SW480 (cell line): ENCODE data around the gene TMBIM6.

Source experiments
- DNase-seq: peaks from one replicate; pipeline ENCODE4 v3.0.0-alpha.2; 2016; ENCODE audit warnings: low spot score

The TMBIM6 gene

DNA sequence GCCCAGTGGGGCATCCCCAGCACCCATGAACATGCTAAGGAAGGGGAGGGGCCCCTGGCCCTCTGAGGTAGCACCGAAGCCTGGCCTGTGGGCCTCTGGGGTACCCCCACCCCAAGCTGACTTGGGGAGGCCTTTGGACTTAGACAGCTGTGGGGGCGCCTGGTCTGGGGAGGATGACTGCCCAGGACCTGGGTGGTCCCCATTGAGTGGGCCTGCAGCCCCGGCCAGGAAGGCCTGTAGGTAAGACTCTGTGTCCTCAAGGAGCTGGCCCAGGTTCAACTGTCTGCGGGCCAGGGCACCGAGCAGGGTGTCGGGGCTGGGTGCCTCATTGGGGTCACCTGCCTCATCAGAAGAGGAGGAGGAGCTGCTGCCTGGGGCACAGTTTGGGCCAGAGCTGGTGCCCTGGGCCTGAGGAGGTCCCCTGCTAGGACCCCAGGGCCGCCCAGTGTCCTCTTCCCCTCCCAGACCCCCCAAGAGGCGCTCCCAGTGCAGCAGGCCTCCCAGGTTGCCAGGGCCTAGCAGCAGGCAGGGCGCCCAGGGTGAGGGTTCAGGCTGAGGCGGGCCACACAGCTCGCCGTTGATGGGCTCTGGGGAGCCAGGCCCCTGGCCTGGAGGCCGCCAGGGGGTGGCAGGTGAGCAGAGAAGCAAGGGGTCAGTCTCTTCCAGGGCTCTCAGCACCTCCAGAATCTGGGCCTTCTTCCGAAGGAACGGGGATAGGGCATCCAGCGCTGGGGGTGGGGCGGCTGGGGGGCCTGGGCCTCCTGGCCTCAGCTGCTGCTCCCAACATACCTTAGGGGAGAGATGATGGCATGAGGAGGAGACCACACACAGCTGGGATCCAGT, 55.5 kb downstream of the TMBIM6 start:
- no peak for DNase-seq

DNA sequence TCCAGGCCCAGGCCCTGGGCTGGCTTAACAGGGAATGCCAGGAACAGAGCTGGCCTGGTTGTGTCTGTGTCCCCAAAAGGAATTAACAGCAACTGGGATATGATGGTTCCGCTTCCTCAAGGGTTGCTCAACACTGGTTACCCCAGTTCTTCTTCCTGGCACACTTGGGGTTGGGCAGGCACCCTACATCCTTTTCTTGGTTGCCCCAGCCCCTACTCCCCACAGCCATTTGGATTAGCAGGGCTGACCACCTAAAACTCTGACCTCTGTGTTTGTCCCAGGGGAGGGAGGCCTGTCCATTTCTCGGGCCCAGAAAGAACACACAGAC, 56.1 kb downstream of the TMBIM6 start:
- DNase-seq = no peak

DNA sequence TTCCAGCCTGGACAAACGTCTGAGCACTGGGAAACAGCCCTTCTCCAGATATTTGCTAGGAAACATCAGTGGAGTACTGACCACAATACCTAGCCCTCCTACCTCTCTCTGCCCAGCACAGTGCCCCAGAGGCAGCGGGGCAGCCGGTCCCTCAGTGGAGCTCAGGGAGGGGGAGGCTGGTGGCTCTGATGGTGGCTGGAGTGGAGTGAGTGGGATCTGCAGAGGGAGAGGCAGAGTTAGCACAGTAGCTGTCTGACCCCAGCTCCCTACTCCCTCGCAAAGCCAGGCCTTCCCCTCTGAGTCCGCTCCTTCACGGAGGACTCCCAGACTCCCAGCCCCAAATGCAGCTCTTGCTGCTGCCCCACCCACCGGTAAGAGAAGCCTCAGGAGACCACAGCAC, 56.9 kb downstream of the TMBIM6 start:
- DNase-seq = no peak

DNA sequence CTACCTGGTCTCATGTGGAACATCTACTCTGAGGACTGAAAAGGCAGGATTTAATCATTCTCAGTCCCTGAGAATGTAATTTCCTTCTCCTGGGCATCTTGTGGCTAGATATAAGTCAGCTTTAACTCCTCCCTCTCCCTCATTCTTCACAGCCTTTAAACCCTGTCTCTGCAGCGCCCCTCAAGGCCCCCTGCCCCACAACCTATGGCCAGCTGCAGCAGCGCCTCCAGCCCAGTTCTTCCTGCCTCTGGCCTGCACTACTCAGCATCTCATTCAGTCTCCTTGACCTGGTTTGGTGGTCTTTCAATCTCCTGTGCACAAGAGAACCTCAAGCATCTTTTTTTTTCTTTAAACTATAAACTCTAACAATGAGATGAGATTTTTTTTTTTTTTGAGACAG, 57.6 kb downstream of the TMBIM6 start:
- DNase-seq = no peak

- no peak for DNase-seq
These were observed 59.2 kb downstream of the TMBIM6 start for GRCh38 chr12:49800421-49801140.

GRCh38 chr12:49801141-49802063, 60.0 kb downstream of the TMBIM6 start:
- no peak for DNase-seq

- no peak for DNase-seq
These were observed 62.5 kb downstream of the TMBIM6 start for GRCh38 chr12:49803693-49804450.

DNA sequence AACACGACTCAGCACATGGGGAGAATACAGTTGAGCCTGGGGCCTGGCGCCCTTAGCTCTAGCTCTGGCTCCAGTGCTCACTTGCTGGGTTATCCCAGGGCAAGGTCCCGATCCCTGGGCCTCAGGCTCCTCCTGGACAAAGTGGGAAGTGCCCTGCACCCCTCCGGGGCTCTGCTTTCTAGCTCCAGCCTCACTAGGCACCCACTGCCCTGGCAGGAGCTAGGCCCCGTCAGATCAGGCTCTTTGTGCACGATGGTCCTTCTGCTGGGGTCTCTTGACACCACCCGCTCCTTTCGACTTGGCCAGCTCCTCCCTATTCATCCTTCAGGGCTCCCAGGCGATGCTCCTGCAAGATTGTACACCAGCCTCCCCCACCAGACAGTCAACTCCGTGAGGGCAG, 63.5 kb downstream of the TMBIM6 start:
- no peak for DNase-seq

DNA sequence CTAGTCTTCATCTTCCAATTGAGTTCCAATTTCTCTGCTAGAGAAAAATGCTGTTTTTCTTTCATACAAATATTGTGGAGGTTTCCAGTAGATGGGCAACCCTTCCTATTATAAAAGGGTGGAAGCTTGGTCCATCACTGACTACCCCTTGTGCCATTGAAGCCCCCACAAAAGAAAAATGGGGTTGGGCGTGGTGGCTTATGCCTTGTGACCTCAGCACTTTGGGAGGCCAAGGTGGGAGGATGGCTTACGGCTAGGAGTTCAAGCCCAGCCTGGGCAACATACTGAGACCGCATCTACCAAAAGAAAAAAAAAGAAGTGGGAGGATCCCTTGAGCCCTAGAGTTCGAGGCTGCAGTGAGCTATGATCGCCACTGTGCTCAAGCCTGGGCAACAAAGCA, 64.1 kb downstream of the TMBIM6 start:
- DNase-seq = no peak

DNA sequence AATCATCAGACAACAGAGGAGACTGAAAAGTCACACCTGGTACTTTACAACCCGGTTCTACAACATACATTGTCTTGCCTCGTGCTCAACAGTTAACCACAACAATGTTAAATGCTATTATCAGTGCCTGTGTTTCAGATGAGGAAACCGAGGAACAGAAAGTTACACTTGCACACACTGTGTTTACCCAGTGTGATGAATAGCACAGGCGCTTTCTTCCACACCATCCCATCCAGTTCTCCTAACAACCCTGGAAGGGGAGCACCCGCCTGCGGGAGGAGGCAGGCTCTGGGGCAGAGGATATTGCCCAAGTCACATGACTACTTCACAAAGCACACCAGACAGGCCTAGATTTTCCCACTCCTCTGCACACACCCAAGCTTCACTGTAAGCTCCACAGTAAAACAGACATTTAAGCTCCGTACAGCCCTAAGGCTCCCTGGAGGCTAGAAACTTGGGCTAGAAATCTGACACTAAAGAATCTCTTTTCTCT, 65.0 kb downstream of the TMBIM6 start:
- DNase-seq = no peak

DNA sequence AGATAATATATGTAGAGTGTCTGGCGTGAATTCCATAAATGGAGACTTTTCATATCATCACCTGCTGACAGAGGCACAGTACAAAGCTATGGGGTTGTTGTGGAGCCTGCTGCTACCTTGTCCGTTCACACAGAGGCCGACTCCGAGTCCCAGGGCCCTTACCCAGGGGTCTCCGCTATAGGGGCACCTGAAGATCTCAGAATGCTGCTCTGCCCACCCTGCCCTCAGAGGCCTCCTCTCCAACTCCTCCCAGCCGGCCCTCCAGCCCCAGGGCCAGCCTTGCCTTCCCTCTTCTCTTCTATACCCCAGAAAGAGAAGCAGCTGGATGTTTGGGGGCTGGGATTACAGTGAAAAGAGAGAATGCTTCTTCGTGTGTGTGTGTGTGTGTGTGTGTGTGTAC, 65.5 kb downstream of the TMBIM6 start:
- no peak for DNase-seq

GRCh38 chr12:49807991-49808580, 66.7 kb downstream of the TMBIM6 start:
- DNase-seq = no peak

- DNase-seq = no peak
These were observed 67.5 kb downstream of the TMBIM6 start for GRCh38 chr12:49808686-49809380.

DNA sequence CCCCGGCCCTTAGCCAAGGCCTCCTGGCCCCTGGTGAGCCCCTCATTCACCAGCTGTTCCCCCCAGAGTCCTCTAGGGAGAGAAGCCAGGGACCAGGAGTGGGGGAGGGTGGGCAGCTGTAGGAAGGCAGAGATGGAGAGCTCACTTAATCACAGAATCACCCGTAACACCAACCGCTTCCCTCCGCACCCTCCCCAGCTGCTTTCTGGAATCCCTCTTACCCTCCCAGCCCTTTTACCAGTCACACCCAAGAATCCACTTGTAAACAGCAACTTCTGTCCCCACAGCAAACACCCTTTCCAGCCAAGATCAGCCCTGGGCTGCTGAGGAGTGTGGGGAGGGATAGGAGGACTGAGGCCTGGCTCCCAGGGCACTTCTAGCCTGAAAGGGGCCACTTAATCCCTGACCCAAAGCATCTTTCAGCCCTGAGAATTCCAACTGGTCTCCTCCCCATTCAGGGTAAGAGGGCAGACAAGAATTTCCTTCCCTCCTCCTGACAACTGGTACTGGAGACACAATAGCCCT, 68.1 kb downstream of the TMBIM6 start:
- no peak for DNase-seq

DNA sequence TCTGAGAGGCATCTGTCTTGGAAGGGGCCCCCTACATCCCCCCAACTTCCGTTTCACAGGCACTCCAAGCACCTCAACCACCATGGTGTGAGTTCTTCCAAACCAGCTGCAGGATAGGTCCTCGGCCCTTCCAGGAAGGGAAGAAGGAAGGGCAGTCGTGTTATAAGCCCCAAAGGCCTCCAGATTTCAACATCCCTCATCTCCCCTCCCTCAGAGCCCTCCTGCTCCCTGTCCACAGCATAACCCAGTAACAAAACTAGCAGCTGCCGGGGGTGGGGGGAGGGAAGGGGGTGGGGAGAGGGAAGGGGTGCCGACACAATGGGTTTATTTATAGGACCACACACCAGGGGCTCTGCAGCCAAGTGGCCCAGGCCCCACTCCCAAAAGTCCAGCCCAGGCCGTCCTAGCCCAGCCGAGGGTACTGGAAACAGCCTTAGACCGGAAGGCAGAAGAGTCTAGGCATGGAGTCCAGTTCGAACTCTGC, 68.6 kb downstream of the TMBIM6 start:
- DNase-seq = no peak

GRCh38 chr12:49811136-49811535, 69.8 kb downstream of the TMBIM6 start:
- no peak for DNase-seq

- no peak for DNase-seq
These were observed 70.6 kb downstream of the TMBIM6 start for GRCh38 chr12:49811961-49812401.

- DNase-seq = peak; percentile 41
These were observed 71.8 kb downstream of the TMBIM6 start for GRCh38 chr12:49813131-49813530.
